Loucy (cell line): ENCODE measurements around the gene KCNH2.

Source experiments
- CTCF ChIP-seq: fragments of 200-600 bp; sonication (generic); conservative IDR thresholded peaks from 2 replicates; pipeline ENCODE4 v1.5.1; 2014; ENCODE audit warnings: mild to moderate bottlenecking, antibody characterized with exemption, low read length
- EZH2phosphoT487 ChIP-seq: fragments of 200-600 bp; IDR thresholded peaks from 2 replicates; pipeline ENCODE4 v1.6.1; 2018; ENCODE audit warnings: antibody characterized with exemption, mild to moderate bottlenecking, moderate library complexity, borderline replicate concordance

GRCh38 chr7:150998341-150998740, 20.2 kb upstream of the KCNH2 start:
- TF ChIP-seq EZH2phosphoT487 (no peak), CTCF (no peak)
